GM21576 (cell line): ENCODE data around the gene C1S.

Experiments
- ATAC-seq: cut with Tn5 transposase; IDR thresholded peaks from one replicate; pipeline ENCODE4 v1.9.1; 2021; ENCODE audit warnings: mild to moderate bottlenecking, moderate library complexity; ENCODE audit not compliant: unreplicated experiment

The C1S gene

GRCh38 chr12:7075518-7075917 is 15.0 kb downstream of the C1S start:
- no peak for ATAC-seq

- ATAC-seq = no peak
Observed at GRCh38 chr12:7075939-7076338, 15.4 kb downstream of the C1S start.

GRCh38 chr12:7076493-7076892 is 16.0 kb downstream of the C1S start:
- no peak for ATAC-seq

GRCh38 chr12:7078163-7078562 is 17.6 kb downstream of the C1S start:
- ATAC-seq = no peak

- ATAC-seq = no peak
Observed at GRCh38 chr12:7079826-7080125, 19.3 kb downstream of the C1S start.

GRCh38 chr12:7081037-7081436 is 20.5 kb downstream of the C1S start:
- ATAC-seq = no peak

- no peak for ATAC-seq
Observed at GRCh38 chr12:7083125-7083524, 22.6 kb downstream of the C1S start.

- no peak for ATAC-seq
Observed at GRCh38 chr12:7089196-7089871, 28.8 kb downstream of the C1S start.

- ATAC-seq = no peak
Observed at GRCh38 chr12:7090222-7090998, 29.9 kb downstream of the C1S start.

GRCh38 chr12:7091171-7091570 is 30.7 kb downstream of the C1S start:
- no peak for ATAC-seq

GRCh38 chr12:7091660-7092228 is 31.2 kb downstream of the C1S start:
- no peak for ATAC-seq

GRCh38 chr12:7092229-7092985 is 31.9 kb downstream of the C1S start, which contains the start of gene C1R:
Gene C1R, minus strand, starts transcription at chr12:7092445. Its CDS starts 57 bp downstream, at chr12:7092388.
- ATAC-seq = no peak

- no peak for ATAC-seq
Observed at GRCh38 chr12:7092986-7093460, 32.5 kb downstream of the C1S start.

- no peak for ATAC-seq
Observed at GRCh38 chr12:7093486-7093885, 33.0 kb downstream of the C1S start.

GRCh38 chr12:7093892-7094291 is 33.4 kb downstream of the C1S start:
- no peak for ATAC-seq

- ATAC-seq = no peak
Observed at GRCh38 chr12:7096006-7096932, 35.8 kb downstream of the C1S start.

- no peak for ATAC-seq
Observed at GRCh38 chr12:7096979-7097378, 36.5 kb downstream of the C1S start.

GRCh38 chr12:7099290-7099996 is 38.9 kb downstream of the C1S start:
- ATAC-seq = no peak

GRCh38 chr12:7100239-7100638 is 39.7 kb downstream of the C1S start:
- no peak for ATAC-seq
